ENCODE measurements around the gene PRR35. TPM values are rescaled to one million over a fixed set of nuclear protein-coding genes. Genes with fewer than 3 reads are reported as not detected.

PRR35 gene
- total RNA-seq, 1 donor from 2014 or later: not detected

- intact Hi-C loops (cut with DNase I): no loop called here
- no peaks in the 10 kb centered on the region for H3K9me3 ChIP-seq
- peak overlapping the region; percentile 82 to 96 for H3K4me3 ChIP-seq
- no peak for DNase-seq (ENCODE audit: extremely low spot score in 2 of 2)
- H3K27ac ChIP-seq: peak overlapping the region; percentile 98
- H3K4me1 ChIP-seq: peaks cover 65% of the 10 kb centered on the region
- TF ChIP-seq CTCF (IDR thresholded peaks at IDR 0.05): no peak
- no peak for TF ChIP-seq POLR2A (IDR thresholded peaks at IDR 0.05)
- TF ChIP-seq POLR2AphosphoS5 (IDR thresholded peaks at IDR 0.05; ENCODE audit: insufficient read depth in 1 of 2, low read depth in 1 of 2): peak in 1 of 2 donors; percentile 56
- no peaks in the 10 kb centered on the region for H3K36me3 ChIP-seq
- H3K27me3 ChIP-seq: no peaks in the 10 kb centered on the region
Measured at GRCh38 chr16:528111-529011, 31.8 kb upstream of the PRR35 start.

GRCh38 chr16:529012-529575, 31.1 kb upstream of the PRR35 start:
- H3K36me3 ChIP-seq: no peaks in the 10 kb centered on the region
- intact Hi-C loops (cut with DNase I): no loop called here
- H3K27me3 ChIP-seq: no peaks in the 10 kb centered on the region
- H3K4me1 ChIP-seq: peaks cover 70% of the 10 kb centered on the region
- peak overlapping the region; percentile 98 for H3K27ac ChIP-seq
- H3K4me3 ChIP-seq: peak overlapping the region; percentile 82 to 96
- TF ChIP-seq POLR2AphosphoS5 (IDR thresholded peaks at IDR 0.05; ENCODE audit: insufficient read depth in 1 of 2, low read depth in 1 of 2): no peak
- TF ChIP-seq POLR2A (IDR thresholded peaks at IDR 0.05): no peak
- TF ChIP-seq CTCF (IDR thresholded peaks at IDR 0.05): no peak
- no peak for DNase-seq (ENCODE audit: extremely low spot score in 2 of 2)
- H3K9me3 ChIP-seq: no peaks in the 10 kb centered on the region

GRCh38 chr16:530111-530817, 29.9 kb upstream of the PRR35 start:
- Histone ChIP-seq H3K27ac (no peak overlapping the region), H3K9me3 (no peaks in the 10 kb centered on the region), H3K4me1 (peaks cover 70% of the 10 kb centered on the region), H3K4me3 (no peak overlapping the region), H3K27me3 (no peaks in the 10 kb centered on the region), H3K36me3 (no peaks in the 10 kb centered on the region)
- TF ChIP-seq POLR2AphosphoS5 (IDR thresholded peaks at IDR 0.05; ENCODE audit: insufficient read depth in 1 of 2, low read depth in 1 of 2) (no peak), CTCF (IDR thresholded peaks at IDR 0.05) (no peak), POLR2A (IDR thresholded peaks at IDR 0.05) (no peak)
- intact Hi-C loops (cut with DNase I): no loop called here
- DNase-seq (ENCODE audit: extremely low spot score in 2 of 2): no peak

GRCh38 chr16:531494-532125, 28.6 kb upstream of the PRR35 start:
- no peak for DNase-seq (ENCODE audit: extremely low spot score in 2 of 2)
- peaks cover 59% of the 10 kb centered on the region for H3K4me1 ChIP-seq
- H3K36me3 ChIP-seq: no peaks in the 10 kb centered on the region

More at GRCh38 chr16:531494-532125, 28.6 kb upstream of the PRR35 start:
- H3K27ac ChIP-seq: no peak overlapping the region
- H3K27me3 ChIP-seq: no peaks in the 10 kb centered on the region
- TF ChIP-seq POLR2A (IDR thresholded peaks at IDR 0.05) (no peak), POLR2AphosphoS5 (IDR thresholded peaks at IDR 0.05; ENCODE audit: insufficient read depth in 1 of 2, low read depth in 1 of 2) (no peak), CTCF (IDR thresholded peaks at IDR 0.05) (no peak)
- H3K4me3 ChIP-seq: no peak overlapping the region
- H3K9me3 ChIP-seq: no peaks in the 10 kb centered on the region
- intact Hi-C loops (cut with DNase I): no loop called here
